HCT116 (cell line): ENCODE results near the gene EXOC4. TPM values are rescaled to one million over a fixed set of nuclear protein-coding genes. Genes with fewer than 3 reads are reported as not detected.

Experiments used
- ATAC-seq: fragments of 200-7000 bp; cut with Tn5 transposase; 2 replicates; pipeline ENCODE4 v1.9.1; 2020; ENCODE audit warnings: mild to moderate bottlenecking, moderate library complexity
- BruUV-seq: library from RNA; stranded (reverse); fragments of 400-500 nt; replicated peaks from 2 replicates; lab custom pipeline; 2021; lab: Mats Ljungman, UMichigan
- CTCF ChIA-PET: fragments of 300-600 bp; sonication (Branson Sonifier 250); formaldehyde crosslinking; loops from one replicate; lab custom pipeline; 2021; ENCODE audit warnings: antibody characterized with exemption; lab: Charles Lee
- POLR2A ChIA-PET: fragments of 300-600, 350-600 bp; sonication (Branson Sonifier 250); formaldehyde crosslinking; loops from one replicate; lab custom pipeline; 2021; ENCODE audit warnings: antibody characterized with exemption; lab: Charles Lee
- RAD21 ChIA-PET, 2 experiments: fragments of 300-600 bp; sonication (Branson Sonifier 250); formaldehyde crosslinking; loops; one replicate each; lab custom pipeline; 2023; ENCODE audit warnings: low total read pairs in 2 of 2; ENCODE audit not compliant: uncharacterized antibody in 2 of 2, unreplicated experiment in 2 of 2, low non-redundant PET in 1 of 2; lab: Charles Lee
- DNase-seq: peaks from one replicate; pipeline ENCODE4 v3.0.0-alpha.2; 2010; ENCODE audit warnings: low read depth, low spot score
- H2AFZ ChIP-seq: fragments of 200-600 bp; shearing (Covaris generic), sonication (generic); 2 replicates; pipeline ENCODE4 v1.6.1; 2017; ENCODE audit warnings: low read depth, mixed run types, mixed read lengths, antibody characterized with exemption, low read length; ENCODE audit not compliant: poor library complexity, severe bottlenecking
- H3K27ac ChIP-seq: 2 replicates; pipeline ENCODE4 v1.5.1; 2012; ENCODE audit warnings: low read depth, low read length
- H3K27me3 ChIP-seq: fragments of 200-600 bp; sonication (generic); 2 replicates; pipeline ENCODE4 v1.6.1; 2016; ENCODE audit warnings: mixed run types, low read length, mixed read lengths; ENCODE audit not compliant: insufficient read depth
- H3K36me3 ChIP-seq, 2 experiments: fragments of 200-500 bp in 1 of 2; fragments of 200-600 bp in 1 of 2; sonication (Bioruptor generic) in 1 of 2; sonication (generic) in 1 of 2; 2 replicates each; pipeline versions ENCODE4 v1.5.1 to v1.6.1; 2014 to 2016; ENCODE audit warnings: low read length in 2 of 2, inconsistent platforms in 1 of 2, mixed read lengths in 1 of 2, mixed run types in 1 of 2; ENCODE audit not compliant: insufficient read depth in 2 of 2, control insufficient read depth in 1 of 2
- H3K4me1 ChIP-seq, 2 experiments: fragments of 200-600 bp in 1 of 2; sonication (generic) in 1 of 2; 2 replicates each; pipeline versions ENCODE4 v1.5.1 to v1.6.1; 2012 to 2017; ENCODE audit warnings: low read length in 2 of 2, inconsistent platforms in 1 of 2, mild to moderate bottlenecking in 1 of 2, mixed read lengths in 1 of 2, mixed run types in 1 of 2, moderate library complexity in 1 of 2; ENCODE audit not compliant: insufficient read depth in 2 of 2, control insufficient read depth in 1 of 2
- H3K4me2 ChIP-seq: fragments of 200-600 bp; sonication (generic); 2 replicates; pipeline ENCODE4 v1.6.1; 2017; ENCODE audit warnings: mixed run types, low read length, mixed read lengths
- H3K4me3 ChIP-seq, 2 experiments: fragments of 200-600 bp in 1 of 2; sonication (generic) in 1 of 2; replicated peaks in 1 of 2; 2 replicates each; pipeline ENCODE4 v1.5.1; 2011 to 2016; ENCODE audit warnings: low read length in 2 of 2, control low read depth in 1 of 2, low read depth in 1 of 2, mild to moderate bottlenecking in 1 of 2, mixed read lengths in 1 of 2, mixed run types in 1 of 2
- H3K79me2 ChIP-seq: fragments of 200-600 bp; sonication (generic); 2 replicates; pipeline ENCODE4 v1.6.1; 2017; ENCODE audit warnings: mild to moderate bottlenecking, mixed run types, low read length, moderate library complexity, mixed read lengths; ENCODE audit not compliant: insufficient read depth
- H3K9ac ChIP-seq: fragments of 200-600 bp; sonication (generic); 2 replicates; pipeline ENCODE4 v1.6.1; 2016; ENCODE audit warnings: low read length, mixed read lengths
- H3K9me2 ChIP-seq: fragments of 200-600 bp; sonication (generic), shearing (Covaris generic); 2 replicates; pipeline ENCODE4 v1.6.1; 2017; ENCODE audit warnings: mixed run types, mild to moderate bottlenecking, moderate library complexity; ENCODE audit not compliant: insufficient read depth
- H3K9me3 ChIP-seq, 2 experiments: fragments of 200-500 bp in 1 of 2; fragments of 200-600 bp in 1 of 2; sonication (Bioruptor generic) in 1 of 2; sonication (generic) in 1 of 2; 2 replicates each; pipeline ENCODE4 v1.6.1; 2014 to 2017; ENCODE audit warnings: low read length in 2 of 2, mixed read lengths in 2 of 2, inconsistent platforms in 1 of 2, low read depth in 1 of 2, mild to moderate bottlenecking in 1 of 2, mixed run types in 1 of 2, moderate library complexity in 1 of 2; ENCODE audit not compliant: control insufficient read depth in 1 of 2, insufficient read depth in 1 of 2
- H4K20me1 ChIP-seq: fragments of 200-600 bp; sonication (generic), shearing (Covaris generic); 2 replicates; pipeline ENCODE4 v1.6.1; 2017; ENCODE audit warnings: mixed run types, mild to moderate bottlenecking, moderate library complexity; ENCODE audit not compliant: insufficient read depth
- CBX3 ChIP-seq: IDR thresholded peaks from 2 replicates; pipeline ENCODE4 v1.6.1; 2012; ENCODE audit warnings: low read depth
- ELF1 ChIP-seq: IDR thresholded peaks from 2 replicates; pipeline ENCODE4 v1.6.1; 2012; ENCODE audit warnings: low read depth, borderline replicate concordance
- POLR2A ChIP-seq: IDR thresholded peaks from 2 replicates; pipeline ENCODE4 v1.7.0; 2011; ENCODE audit warnings: borderline replicate concordance; ENCODE audit not compliant: insufficient read depth, insufficient read length; ENCODE audit errors: extremely low read depth
- POLR2AphosphoS5 ChIP-seq: IDR thresholded peaks from 2 replicates; pipeline ENCODE4 v1.6.1; 2011; ENCODE audit warnings: mild to moderate bottlenecking, low read depth, low read length, moderate library complexity
- SRF ChIP-seq: IDR thresholded peaks from 2 replicates; pipeline ENCODE4 v1.6.1; 2012; ENCODE audit warnings: low read depth
- ZFX ChIP-seq: fragments of 450-650 bp; IDR thresholded peaks from 2 replicates; pipeline ENCODE4 v1.6.1; 2017
- ZNF274 ChIP-seq: fragments of 200-500 bp; sonication (Bioruptor generic); IDR thresholded peaks from 2 replicates; pipeline ENCODE4 v1.6.1; 2014; ENCODE audit warnings: mild to moderate bottlenecking, low read depth, low read length, inconsistent platforms
- intact Hi-C: fragments of 100-400 bp; cut with micrococcal nuclease; formaldehyde crosslinking; loops from 2 replicates; pipeline ENCODE4 v1.10.0; 2022
- total RNA-seq: library from RNA; stranded (reverse); gene quantifications from one replicate; pipeline ENCODE4 v1.2.1, GENCODE V29; 2021; ENCODE audit not compliant: unreplicated experiment
- TF ChIP-seq, protein P1 (sequence below): IDR thresholded peaks from 2 replicates; pipeline ENCODE4 v1.6.1; 2012; ENCODE audit warnings: low read depth
- TF ChIP-seq, protein P2 (sequence below): IDR thresholded peaks from 2 replicates; pipeline ENCODE4 v1.6.1; 2012
- TF ChIP-seq, protein P3 (sequence below), 3 experiments: fragments of 200-600 bp in 1 of 3; sonication (generic) in 1 of 3; IDR thresholded peaks in 2 of 3; conservative IDR thresholded peaks in 1 of 3; 2 replicates each; pipeline ENCODE4 v1.5.1; 2012 to 2017; ENCODE audit warnings: low read depth in 2 of 3, low read length in 2 of 3, antibody characterized with exemption in 1 of 3, borderline replicate concordance in 1 of 3, control low read depth in 1 of 3, mild to moderate bottlenecking in 1 of 3, mixed read lengths in 1 of 3, mixed run types in 1 of 3, moderate library complexity in 1 of 3; ENCODE audit not compliant: insufficient read depth in 1 of 3

Gene EXOC4
- total RNA-seq, 1 experiment from 2014 or later, result 40.3 TPM

DNA sequence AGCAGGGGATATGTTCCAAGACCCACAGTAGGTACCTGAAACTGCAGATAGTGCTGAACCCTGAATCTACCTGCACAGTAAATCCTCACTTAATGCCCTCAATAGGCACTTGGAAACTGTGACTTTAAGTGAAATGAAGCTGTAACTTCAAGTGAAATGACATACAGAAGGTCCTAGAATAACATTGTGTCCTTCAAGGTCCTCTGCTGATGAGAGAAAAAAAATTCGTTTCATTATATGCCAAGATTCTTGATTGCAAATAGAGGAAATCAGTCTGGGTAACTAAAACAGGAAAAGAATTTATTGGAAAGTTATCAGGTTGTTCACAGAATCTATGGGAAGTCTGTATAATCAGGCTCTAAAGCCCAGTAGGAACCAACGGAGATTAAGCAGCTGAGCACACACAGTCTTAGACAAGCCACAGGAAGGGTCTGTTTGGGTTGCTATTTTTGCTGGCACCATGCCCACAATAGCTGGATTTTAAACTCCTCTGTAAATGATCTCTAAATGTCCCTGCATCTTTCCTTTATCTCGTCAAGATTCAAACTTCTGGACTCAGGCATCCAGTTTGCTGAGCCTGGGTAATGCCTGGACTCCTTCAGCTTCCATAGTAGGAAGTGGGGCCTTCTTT, 57.5 kb downstream of the EXOC4 start:
- Histone ChIP-seq H3K79me2 (no peaks in the 10 kb centered on the region), H3K9ac (no peak overlapping the region), H3K4me3 (no peak overlapping the region), H3K36me3 (0 out of 4 replicates have a peak, but pooled peaks cover 0 to 3% of the 10 kb centered on the region in 2 experiments), H3K4me2 (no peak overlapping the region), H3K9me2 (no peaks in the 10 kb centered on the region), H4K20me1 (no peaks in the 10 kb centered on the region), H2AFZ (no peak overlapping the region), H3K9me3 (no peaks in the 10 kb centered on the region), H3K4me1 (no peaks in the 10 kb centered on the region), H3K27ac (no peak overlapping the region), H3K27me3 (no peaks in the 10 kb centered on the region)
- CTCF ChIA-PET, result no interaction called here
- BruUV-seq, result no TSS peak
- intact Hi-C loops, result no loop called here
- POLR2A ChIA-PET, result no interaction called here
- DNase-seq (no peak), ATAC-seq (no peak)
- TF ChIP-seq, protein P1, sequence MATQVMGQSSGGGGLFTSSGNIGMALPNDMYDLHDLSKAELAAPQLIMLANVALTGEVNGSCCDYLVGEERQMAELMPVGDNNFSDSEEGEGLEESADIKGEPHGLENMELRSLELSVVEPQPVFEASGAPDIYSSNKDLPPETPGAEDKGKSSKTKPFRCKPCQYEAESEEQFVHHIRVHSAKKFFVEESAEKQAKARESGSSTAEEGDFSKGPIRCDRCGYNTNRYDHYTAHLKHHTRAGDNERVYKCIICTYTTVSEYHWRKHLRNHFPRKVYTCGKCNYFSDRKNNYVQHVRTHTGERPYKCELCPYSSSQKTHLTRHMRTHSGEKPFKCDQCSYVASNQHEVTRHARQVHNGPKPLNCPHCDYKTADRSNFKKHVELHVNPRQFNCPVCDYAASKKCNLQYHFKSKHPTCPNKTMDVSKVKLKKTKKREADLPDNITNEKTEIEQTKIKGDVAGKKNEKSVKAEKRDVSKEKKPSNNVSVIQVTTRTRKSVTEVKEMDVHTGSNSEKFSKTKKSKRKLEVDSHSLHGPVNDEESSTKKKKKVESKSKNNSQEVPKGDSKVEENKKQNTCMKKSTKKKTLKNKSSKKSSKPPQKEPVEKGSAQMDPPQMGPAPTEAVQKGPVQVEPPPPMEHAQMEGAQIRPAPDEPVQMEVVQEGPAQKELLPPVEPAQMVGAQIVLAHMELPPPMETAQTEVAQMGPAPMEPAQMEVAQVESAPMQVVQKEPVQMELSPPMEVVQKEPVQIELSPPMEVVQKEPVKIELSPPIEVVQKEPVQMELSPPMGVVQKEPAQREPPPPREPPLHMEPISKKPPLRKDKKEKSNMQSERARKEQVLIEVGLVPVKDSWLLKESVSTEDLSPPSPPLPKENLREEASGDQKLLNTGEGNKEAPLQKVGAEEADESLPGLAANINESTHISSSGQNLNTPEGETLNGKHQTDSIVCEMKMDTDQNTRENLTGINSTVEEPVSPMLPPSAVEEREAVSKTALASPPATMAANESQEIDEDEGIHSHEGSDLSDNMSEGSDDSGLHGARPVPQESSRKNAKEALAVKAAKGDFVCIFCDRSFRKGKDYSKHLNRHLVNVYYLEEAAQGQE, result no peak
- RAD21 ChIA-PET, result no interaction called here

DNA sequence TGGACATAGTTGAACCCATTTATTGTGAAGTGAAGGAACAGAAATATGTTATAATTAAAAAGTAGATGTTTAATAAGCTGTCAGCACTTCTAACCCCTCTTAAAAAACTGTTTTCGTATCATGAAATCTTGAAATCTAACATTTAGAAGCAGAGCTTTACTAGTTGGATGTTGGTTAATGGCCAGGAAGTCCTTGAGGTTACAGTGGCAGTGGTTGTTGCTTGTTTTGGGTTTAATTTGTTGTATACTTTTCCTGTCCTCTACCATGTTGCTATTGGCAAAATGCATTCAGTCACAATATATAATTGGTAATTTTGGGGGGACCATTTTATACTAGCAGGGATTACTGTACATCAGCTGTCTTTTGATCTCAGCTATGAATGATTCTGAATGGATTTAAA, 60.7 kb downstream of the EXOC4 start:
- no peak overlapping the region for H3K4me3 ChIP-seq
- H3K79me2 ChIP-seq, result no peaks in the 10 kb centered on the region
- ChIA-PET POLR2A (no interaction called here), CTCF (no interaction called here), RAD21 (interaction anchor here in 1 of 2 experiments (0.5 kb wide), 1 partner anchor 1716 kb away, joined by 3 read pairs; no protein-coding TSS in a partner anchor)
- no peak overlapping the region for H3K9ac ChIP-seq
- H3K36me3 ChIP-seq, result no peaks in the 10 kb centered on the region
- H2AFZ ChIP-seq, result no peak overlapping the region
- no peak overlapping the region for H3K27ac ChIP-seq
- H3K4me1 ChIP-seq, result no peaks in the 10 kb centered on the region
- H3K27me3 ChIP-seq, result no peaks in the 10 kb centered on the region
- intact Hi-C loops, result no loop called here
- no peaks in the 10 kb centered on the region for H3K9me3 ChIP-seq
- DNase-seq, result no peak
- H3K4me2 ChIP-seq, result no peak overlapping the region
- no peaks in the 10 kb centered on the region for H4K20me1 ChIP-seq
- no peak for ATAC-seq
- BruUV-seq, result no TSS peak
- H3K9me2 ChIP-seq, result no peaks in the 10 kb centered on the region
- TF ChIP-seq, protein P1, result no peak
- TF ChIP-seq SRF (no peak), ELF1 (no peak), POLR2AphosphoS5 (no peak), ZNF274 (no peak), POLR2A (no peak), CBX3 (no peak), ZFX (no peak)
- TF ChIP-seq, protein P2, sequence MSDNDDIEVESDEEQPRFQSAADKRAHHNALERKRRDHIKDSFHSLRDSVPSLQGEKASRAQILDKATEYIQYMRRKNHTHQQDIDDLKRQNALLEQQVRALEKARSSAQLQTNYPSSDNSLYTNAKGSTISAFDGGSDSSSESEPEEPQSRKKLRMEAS, result no peak
- TF ChIP-seq, protein P3, sequence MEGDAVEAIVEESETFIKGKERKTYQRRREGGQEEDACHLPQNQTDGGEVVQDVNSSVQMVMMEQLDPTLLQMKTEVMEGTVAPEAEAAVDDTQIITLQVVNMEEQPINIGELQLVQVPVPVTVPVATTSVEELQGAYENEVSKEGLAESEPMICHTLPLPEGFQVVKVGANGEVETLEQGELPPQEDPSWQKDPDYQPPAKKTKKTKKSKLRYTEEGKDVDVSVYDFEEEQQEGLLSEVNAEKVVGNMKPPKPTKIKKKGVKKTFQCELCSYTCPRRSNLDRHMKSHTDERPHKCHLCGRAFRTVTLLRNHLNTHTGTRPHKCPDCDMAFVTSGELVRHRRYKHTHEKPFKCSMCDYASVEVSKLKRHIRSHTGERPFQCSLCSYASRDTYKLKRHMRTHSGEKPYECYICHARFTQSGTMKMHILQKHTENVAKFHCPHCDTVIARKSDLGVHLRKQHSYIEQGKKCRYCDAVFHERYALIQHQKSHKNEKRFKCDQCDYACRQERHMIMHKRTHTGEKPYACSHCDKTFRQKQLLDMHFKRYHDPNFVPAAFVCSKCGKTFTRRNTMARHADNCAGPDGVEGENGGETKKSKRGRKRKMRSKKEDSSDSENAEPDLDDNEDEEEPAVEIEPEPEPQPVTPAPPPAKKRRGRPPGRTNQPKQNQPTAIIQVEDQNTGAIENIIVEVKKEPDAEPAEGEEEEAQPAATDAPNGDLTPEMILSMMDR (IDR thresholded peaks at IDR 0.05 in 2 of 3, conservative IDR thresholded peaks at IDR 0.05 in 1 of 3; ENCODE audit: borderline replicate concordance in 1 of 3, insufficient read depth in 1 of 3, low read depth in 2 of 3, low read length in 2 of 3), result no peak
